Fibroblast of the conjunctiva (primary cell): ENCODE data around the gene ANXA3.

Experiments
- DNase-seq: peaks from one replicate; pipeline ENCODE4 v3.0.0-alpha.2; 2010; ENCODE audit warnings: low read depth

ANXA3 gene

GRCh38 chr4:78645853-78646757, 94.5 kb downstream of the ANXA3 start:
- peak; percentile 94 for DNase-seq

GRCh38 chr4:78647272-78647671, 95.7 kb downstream of the ANXA3 start:
- no peak for DNase-seq

- no peak for DNase-seq
Measured at GRCh38 chr4:78648640-78649363, 97.2 kb downstream of the ANXA3 start.

- DNase-seq: peak; percentile 71
Measured at GRCh38 chr4:78650106-78651024, 98.8 kb downstream of the ANXA3 start.

GRCh38 chr4:78651250-78651860, 99.8 kb downstream of the ANXA3 start:
- no peak for DNase-seq

- no peak for DNase-seq
Measured at GRCh38 chr4:78652282-78652876, 100.8 kb downstream of the ANXA3 start.

- no peak for DNase-seq
Measured at GRCh38 chr4:78653655-78654054, 102.1 kb downstream of the ANXA3 start.

- DNase-seq: peak; percentile 60
Measured at GRCh38 chr4:78654807-78655206, 103.2 kb downstream of the ANXA3 start.

- no peak for DNase-seq
Measured at GRCh38 chr4:78656968-78657445, 105.4 kb downstream of the ANXA3 start.

GRCh38 chr4:78659264-78659663, 107.7 kb downstream of the ANXA3 start:
- DNase-seq: peak; percentile 47

- DNase-seq: no peak
Measured at GRCh38 chr4:78659665-78660064, 108.1 kb downstream of the ANXA3 start.
